ENCODE results near the gene CHRNE. TPM values are rescaled to one million over a fixed set of nuclear protein-coding genes. Genes with fewer than 3 reads are reported as not detected.

The CHRNE gene
- polyA plus RNA-seq, 2 of the 4 experiments (the other 2 are of a cell fraction), result 0.10 to 0.13 TPM

GRCh38 chr17:4887581-4887980 lies 15.3 kb downstream of the CHRNE start:
- TF ChIP-seq EHF (CRISPR knock-in tag; IDR thresholded peaks at IDR 0.05) (no peak), ZFP36 (IDR thresholded peaks at IDR 0.05; ENCODE audit: borderline replicate concordance, partially characterized antibody) (no peak), MAZ (IDR thresholded peaks at IDR 0.05; ENCODE audit: borderline replicate concordance, low read depth, low read length) (no peak), RNF2 (IDR thresholded peaks at IDR 0.05; ENCODE audit: borderline replicate concordance, low read depth) (no peak), JUNB (IDR thresholded peaks at IDR 0.05) (no peak), SMC3 (IDR thresholded peaks at IDR 0.05) (no peak), RFX5 (IDR thresholded peaks at IDR 0.05) (no peak), SREBF2 (IDR thresholded peaks at IDR 0.05) (no peak)
- ChIA-PET POLR2A (interaction anchor here (0.6 kb wide), 1 partner anchor 156 kb away, joined by 3 read pairs; no protein-coding TSS in a partner anchor), CTCF (interaction anchor here (0.8 to 14.1 kb wide), 18 partner anchors 8 to 321 kb away, joined by 3 to 271 read pairs (median 7); partner anchors contain the start of genes ARRB2, C17orf107, CHRNE and GLTPD2)
- H3K9me3 ChIP-seq, result no peaks in the 10 kb centered on the region
- ATAC-seq (no peak), DNase-seq (ENCODE audit: low read depth in 1 of 2, low spot score in 1 of 2) (no peak), FAIRE-seq (no peak)
- no peak overlapping the region for H3K27ac ChIP-seq
- no peak overlapping the region for H3K4me3 ChIP-seq
- no peaks in the 10 kb centered on the region for H3K4me1 ChIP-seq
- H3K4me2 ChIP-seq, result no peak overlapping the region
- WGBS (ENCODE audit: missing lambda C conversion rate), result 96% methylated on average over 18 of the region's 18 CpGs

- no peak for DNase-seq (ENCODE audit: low read depth in 1 of 2, low spot score in 1 of 2)
- FAIRE-seq, result no peak
- WGBS (ENCODE audit: missing lambda C conversion rate), result 95% methylated on average over 11 of the region's 12 CpGs
- ATAC-seq, result no peak
- Histone ChIP-seq H3K4me2 (no peak overlapping the region), H3K9me3 (no peaks in the 10 kb centered on the region), H3K27ac (no peak overlapping the region), H3K4me3 (no peak overlapping the region), H3K4me1 (no peaks in the 10 kb centered on the region)
- ChIA-PET POLR2A (no interaction called here), CTCF (interaction anchor here (0.8 to 14.1 kb wide), 11 partner anchors 7 to 320 kb away, joined by 3 to 271 read pairs (median 31); partner anchors contain the start of genes ARRB2, C17orf107, CHRNE and GLTPD2)
- TF ChIP-seq RNF2 (IDR thresholded peaks at IDR 0.05; ENCODE audit: borderline replicate concordance, low read depth), result no peak
Measured at GRCh38 chr17:4886830-4887229, 16.1 kb downstream of the CHRNE start.

- 98% methylated on average over 4 of the region's 4 CpGs for WGBS (ENCODE audit: missing lambda C conversion rate)
- POLR2A ChIA-PET, result interaction anchor here (0.6 kb wide), 1 partner anchor 9 kb away, joined by 3 read pairs; no protein-coding TSS in a partner anchor
- CTCF ChIA-PET, result interaction anchor here (0.6 to 14.1 kb wide), 12 partner anchors 25 to 463 kb away, joined by 3 to 271 read pairs (median 5); partner anchors contain the start of genes ARRB2, GLTPD2, MED11 and VMO1
- no peaks in the 10 kb centered on the region for H3K4me1 ChIP-seq
- no peak for FAIRE-seq
- ATAC-seq, result no peak
- TF ChIP-seq EHMT2 (IDR thresholded peaks at IDR 0.05; ENCODE audit: low read depth) (no peak), JUNB (IDR thresholded peaks at IDR 0.05) (no peak), RNF2 (IDR thresholded peaks at IDR 0.05; ENCODE audit: borderline replicate concordance, low read depth) (no peak), ATOH8 (CRISPR knock-in tag; IDR thresholded peaks at IDR 0.05; ENCODE audit: low read depth) (no peak), EP300 (IDR thresholded peaks at IDR 0.05) (no peak), RAD21 (conservative IDR thresholded peaks at IDR 0.05 in 1 of 2, IDR thresholded peaks at IDR 0.05 in 1 of 2) (no peak), TFCP2L1 (CRISPR knock-in tag; IDR thresholded peaks at IDR 0.05) (no peak), MAFK (IDR thresholded peaks at IDR 0.05; ENCODE audit: partially characterized antibody) (no peak), SREBF2 (IDR thresholded peaks at IDR 0.05) (no peak), BHLHE40 (IDR thresholded peaks at IDR 0.05; ENCODE audit: low read depth, low read length) (no peak), HOXB13 (CRISPR knock-in tag; IDR thresholded peaks at IDR 0.05; ENCODE audit: low read depth) (no peak), RFX5 (IDR thresholded peaks at IDR 0.05) (no peak), PHF8 (IDR thresholded peaks at IDR 0.05; ENCODE audit: borderline replicate concordance, low read depth) (no peak), RCOR1 (IDR thresholded peaks at IDR 0.05; ENCODE audit: low read depth, low read length) (no peak)
- DNase-seq (ENCODE audit: low read depth in 1 of 2, low spot score in 1 of 2), result no peak
- H3K4me2 ChIP-seq, result no peak overlapping the region
- no peaks in the 10 kb centered on the region for H3K9me3 ChIP-seq
- H3K27ac ChIP-seq, result no peak overlapping the region
- H3K4me3 ChIP-seq, result no peak overlapping the region
Measured at GRCh38 chr17:4884489-4884888, 18.4 kb downstream of the CHRNE start.
